H1 (cell line): ENCODE data around the gene KLHL2.

Source experiments
- CTCF ChIP-seq, 3 experiments: IDR thresholded peaks; 1 replicate in 2 of 3; 2 replicates in 1 of 3; pipeline versions ENCODE4 v1.5.1 to v1.6.1; 2011; ENCODE audit warnings: low read length in 3 of 3, mild to moderate bottlenecking in 3 of 3, inconsistent platforms in 2 of 3, low read depth in 1 of 3, moderate library complexity in 1 of 3; ENCODE audit not compliant: insufficient read depth in 1 of 3; ENCODE audit errors: control extremely low read depth in 1 of 3
- EP300 ChIP-seq, 2 experiments: IDR thresholded peaks; 1 replicate in 1 of 2; 2 replicates in 1 of 2; pipeline ENCODE4 v1.6.1; 2011 to 2012; ENCODE audit warnings: low read depth in 2 of 2, low read length in 2 of 2, mild to moderate bottlenecking in 2 of 2, borderline replicate concordance in 1 of 2, inconsistent platforms in 1 of 2, moderate library complexity in 1 of 2
- EZH2 ChIP-seq: fragments of 200-600 bp; sonication (generic); IDR thresholded peaks from 2 replicates; pipeline ENCODE4 v1.7.1; 2012; ENCODE audit warnings: low read depth, mild to moderate bottlenecking, moderate library complexity, low read length, inconsistent platforms; ENCODE audit not compliant: severe bottlenecking
- POLR2AphosphoS5 ChIP-seq: IDR thresholded peaks from 2 replicates; pipeline ENCODE4 v1.6.1; 2011; ENCODE audit warnings: low read depth, low read length
- RAD21 ChIP-seq, 2 experiments: IDR thresholded peaks in 1 of 2; conservative IDR thresholded peaks in 1 of 2; 2 replicates each; pipeline ENCODE4 v1.6.1; 2011; ENCODE audit warnings: low read depth in 2 of 2, low read length in 2 of 2, improper control_type of control experiment in 1 of 2, inconsistent platforms in 1 of 2, mild to moderate bottlenecking in 1 of 2, moderate library complexity in 1 of 2
- SUZ12 ChIP-seq: fragments of 200-600 bp; sonication (generic); IDR thresholded peaks from 2 replicates; pipeline ENCODE4 v1.6.1; 2012; ENCODE audit warnings: mild to moderate bottlenecking, inconsistent platforms, low read length, moderate library complexity, mixed read lengths
- TAF1 ChIP-seq: IDR thresholded peaks from 2 replicates; pipeline ENCODE4 v1.6.1; 2011; ENCODE audit warnings: mild to moderate bottlenecking, low read depth, low read length

- TF ChIP-seq EZH2, result no peak
- no peak for TF ChIP-seq CTCF (IDR thresholded peaks at IDR 0.05; ENCODE audit: control extremely low read depth in 1 of 3, insufficient read depth in 1 of 3, low read depth in 1 of 3, low read length in 3 of 3)
- TF ChIP-seq SUZ12, result no peak
- no peak for TF ChIP-seq RAD21 (IDR thresholded peaks at IDR 0.05 in 1 of 2, conservative IDR thresholded peaks at IDR 0.05 in 1 of 2; ENCODE audit: low read depth in 2 of 2, low read length in 2 of 2)
- TF ChIP-seq EP300 (IDR thresholded peaks at IDR 0.05; ENCODE audit: borderline replicate concordance in 1 of 2, low read depth in 2 of 2, low read length in 2 of 2), result no peak
- no peak for TF ChIP-seq POLR2AphosphoS5
- TF ChIP-seq TAF1, result no peak
Measured at GRCh38 chr4:165330666-165331065, 123.3 kb downstream of the KLHL2 start.
